ENCODE data around the gene PHAF1. TPM values are rescaled to one million over a fixed set of nuclear protein-coding genes. Genes with fewer than 3 reads are reported as not detected.

The PHAF1 gene
- total RNA-seq, 1 donor: 16.0 TPM

DNA sequence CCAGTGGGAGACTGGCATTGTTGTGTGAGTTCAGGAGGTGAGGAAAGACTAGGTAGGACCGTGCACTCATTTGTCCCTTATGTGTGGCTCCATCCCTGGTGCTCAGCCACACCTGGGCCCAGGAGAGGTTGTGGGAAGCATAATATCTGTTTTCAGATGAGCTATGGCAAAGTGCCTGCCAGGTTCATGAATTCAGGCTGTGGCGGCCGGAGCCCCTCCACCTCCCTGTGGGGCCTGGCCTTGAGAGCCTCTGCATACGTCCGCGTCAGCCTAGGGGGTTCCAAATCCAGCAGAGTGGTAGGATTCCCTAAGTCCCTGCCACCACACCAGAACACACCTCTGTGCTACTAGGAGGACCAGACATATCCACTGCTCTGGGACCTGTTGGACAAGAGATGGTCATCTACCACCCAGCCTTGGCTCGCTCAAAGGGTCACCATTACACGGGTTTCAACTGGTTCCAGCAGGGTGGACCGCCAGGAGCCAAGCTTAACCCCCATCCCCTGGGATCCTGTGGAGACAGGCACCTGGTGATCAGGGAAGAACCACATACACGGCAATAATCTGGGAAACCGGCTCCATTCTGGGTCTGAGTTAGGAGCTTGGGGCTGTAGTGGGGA, 39.0 kb downstream of the PHAF1 start:
- TF ChIP-seq, protein P1, sequence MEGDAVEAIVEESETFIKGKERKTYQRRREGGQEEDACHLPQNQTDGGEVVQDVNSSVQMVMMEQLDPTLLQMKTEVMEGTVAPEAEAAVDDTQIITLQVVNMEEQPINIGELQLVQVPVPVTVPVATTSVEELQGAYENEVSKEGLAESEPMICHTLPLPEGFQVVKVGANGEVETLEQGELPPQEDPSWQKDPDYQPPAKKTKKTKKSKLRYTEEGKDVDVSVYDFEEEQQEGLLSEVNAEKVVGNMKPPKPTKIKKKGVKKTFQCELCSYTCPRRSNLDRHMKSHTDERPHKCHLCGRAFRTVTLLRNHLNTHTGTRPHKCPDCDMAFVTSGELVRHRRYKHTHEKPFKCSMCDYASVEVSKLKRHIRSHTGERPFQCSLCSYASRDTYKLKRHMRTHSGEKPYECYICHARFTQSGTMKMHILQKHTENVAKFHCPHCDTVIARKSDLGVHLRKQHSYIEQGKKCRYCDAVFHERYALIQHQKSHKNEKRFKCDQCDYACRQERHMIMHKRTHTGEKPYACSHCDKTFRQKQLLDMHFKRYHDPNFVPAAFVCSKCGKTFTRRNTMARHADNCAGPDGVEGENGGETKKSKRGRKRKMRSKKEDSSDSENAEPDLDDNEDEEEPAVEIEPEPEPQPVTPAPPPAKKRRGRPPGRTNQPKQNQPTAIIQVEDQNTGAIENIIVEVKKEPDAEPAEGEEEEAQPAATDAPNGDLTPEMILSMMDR (IDR thresholded peaks at IDR 0.05; ENCODE audit: insufficient read depth, low read depth, low read length): no peak
- H3K4me3 ChIP-seq (ENCODE audit: low read depth, low read length): no peak overlapping the region
- no peak for DNase-seq (ENCODE audit: low read depth)

DNA sequence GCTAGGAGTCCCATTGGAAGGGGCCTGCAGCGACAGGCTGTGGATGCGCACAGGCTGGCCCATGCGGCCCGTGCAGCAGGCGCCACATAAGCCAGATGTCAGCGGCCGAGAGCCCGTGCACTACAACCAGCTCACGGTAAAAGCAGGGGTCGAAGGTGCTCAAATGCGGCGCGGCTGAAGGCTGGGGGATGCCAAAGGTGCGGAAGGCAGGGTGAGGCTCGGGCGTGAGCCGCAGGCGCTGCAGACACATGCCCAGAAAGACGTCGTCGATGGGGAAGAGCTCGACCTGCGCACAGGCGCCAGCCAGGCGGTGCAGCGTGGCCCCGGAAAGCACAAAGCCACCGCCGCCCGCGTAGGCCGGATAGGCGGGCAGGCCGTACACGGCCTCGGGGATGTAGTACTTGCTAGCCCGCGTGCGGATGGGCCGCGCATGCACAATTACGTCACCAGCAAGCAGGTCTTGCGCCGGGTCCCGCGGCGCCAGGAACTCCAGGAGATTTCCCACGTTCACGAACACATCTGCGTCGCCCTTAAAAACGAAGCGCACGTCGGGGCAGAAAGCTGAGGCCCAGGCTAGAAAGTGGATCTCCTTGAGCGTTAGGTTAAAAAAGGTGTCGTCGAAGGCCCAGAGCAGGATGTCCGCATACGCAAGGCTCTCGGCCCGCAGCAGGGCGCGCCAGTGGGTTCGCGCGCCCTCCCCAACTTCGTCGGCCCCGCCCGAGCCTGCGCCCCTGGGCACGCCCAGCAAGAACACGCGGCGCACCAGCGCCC, 39.7 kb downstream of the PHAF1 start:
- H3K4me3 ChIP-seq (ENCODE audit: low read depth, low read length): no peak overlapping the region
- TF ChIP-seq, protein P1 (IDR thresholded peaks at IDR 0.05; ENCODE audit: insufficient read depth, low read depth, low read length): no peak
- DNase-seq (ENCODE audit: low read depth): no peak

DNA sequence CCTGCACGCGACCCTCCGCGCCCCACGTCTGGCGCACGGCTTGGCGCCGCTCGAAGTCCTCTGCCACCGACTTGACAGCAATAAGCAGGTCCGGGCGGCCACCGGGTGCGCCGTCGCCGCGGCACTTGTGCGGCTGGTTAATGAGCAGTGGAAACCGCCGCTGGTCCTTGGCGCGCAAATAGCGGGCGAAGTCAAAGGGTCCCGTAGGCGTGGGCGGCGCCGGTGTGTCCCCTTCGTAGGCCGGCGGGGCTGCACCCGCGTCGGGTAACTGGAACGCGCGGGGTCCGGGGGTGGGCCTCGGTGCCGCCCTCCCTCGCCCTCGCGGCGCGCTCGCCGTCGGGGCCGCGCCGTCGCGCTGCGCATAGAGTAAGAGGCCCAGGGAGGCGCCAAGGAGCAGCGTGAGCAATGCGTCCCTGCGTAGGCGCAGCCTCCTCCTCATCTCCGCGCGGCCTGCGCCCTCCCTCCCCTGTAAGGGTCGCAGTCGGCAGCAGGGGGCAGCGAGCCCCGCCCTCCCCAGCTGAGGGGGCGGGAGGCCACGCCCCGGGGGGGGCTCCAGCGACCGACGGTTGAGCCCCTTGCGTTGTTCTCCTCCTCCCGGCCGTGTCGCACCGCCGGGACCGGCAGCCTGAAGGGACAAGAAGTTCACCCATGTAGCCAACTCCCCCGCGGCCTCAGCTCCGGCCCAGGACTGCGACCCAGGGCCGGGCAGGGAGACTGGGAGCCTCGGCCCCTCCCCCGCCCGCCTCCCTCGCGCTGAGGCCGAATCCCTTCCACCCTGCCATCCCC, 40.5 kb downstream of the PHAF1 start:
- TF ChIP-seq, protein P1 (IDR thresholded peaks at IDR 0.05; ENCODE audit: insufficient read depth, low read depth, low read length): peak; percentile 12
- peak; percentile 76 for DNase-seq (ENCODE audit: low read depth)
- H3K4me3 ChIP-seq (ENCODE audit: low read depth, low read length): peak overlapping the region; percentile 79

DNA sequence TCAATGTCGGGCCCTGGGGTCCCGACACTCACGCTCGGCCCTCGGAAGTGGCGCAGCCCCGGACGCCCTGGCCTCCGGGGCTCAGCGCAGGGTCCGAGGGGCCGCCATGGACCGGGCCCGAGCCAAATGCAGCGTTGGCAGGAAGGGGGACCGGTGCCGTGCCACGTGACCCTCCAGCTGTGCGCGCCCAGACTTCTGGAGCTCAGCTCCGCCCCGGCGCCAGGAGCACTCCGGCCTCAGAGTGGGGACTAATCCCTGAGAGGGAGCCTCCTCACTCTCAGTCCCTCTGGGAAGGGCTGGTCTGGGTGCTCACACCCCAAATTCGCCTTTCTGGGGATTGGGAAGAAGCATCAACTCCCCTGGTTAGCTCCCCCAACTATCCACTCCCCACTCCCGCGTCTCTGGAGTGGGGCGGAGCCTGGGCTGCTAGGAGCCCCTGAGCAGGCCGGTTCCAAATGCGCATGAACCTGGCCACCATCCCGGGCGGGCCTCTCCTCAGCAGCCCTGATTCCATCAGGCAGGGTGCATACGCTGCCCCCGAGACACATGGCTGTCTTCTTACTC, 41.2 kb downstream of the PHAF1 start, which contains the start of gene B3GNT9:
B3GNT9 (minus strand) TSS at position 166 of the 564 bp plus-strand sequence. CDS start 513 bp downstream, outside the sequence.
- DNase-seq (ENCODE audit: low read depth): peak; percentile 82
- TF ChIP-seq, protein P1 (IDR thresholded peaks at IDR 0.05; ENCODE audit: insufficient read depth, low read depth, low read length): no peak
- H3K4me3 ChIP-seq (ENCODE audit: low read depth, low read length): peak within 1 kb of the TSS; percentile 79

DNA sequence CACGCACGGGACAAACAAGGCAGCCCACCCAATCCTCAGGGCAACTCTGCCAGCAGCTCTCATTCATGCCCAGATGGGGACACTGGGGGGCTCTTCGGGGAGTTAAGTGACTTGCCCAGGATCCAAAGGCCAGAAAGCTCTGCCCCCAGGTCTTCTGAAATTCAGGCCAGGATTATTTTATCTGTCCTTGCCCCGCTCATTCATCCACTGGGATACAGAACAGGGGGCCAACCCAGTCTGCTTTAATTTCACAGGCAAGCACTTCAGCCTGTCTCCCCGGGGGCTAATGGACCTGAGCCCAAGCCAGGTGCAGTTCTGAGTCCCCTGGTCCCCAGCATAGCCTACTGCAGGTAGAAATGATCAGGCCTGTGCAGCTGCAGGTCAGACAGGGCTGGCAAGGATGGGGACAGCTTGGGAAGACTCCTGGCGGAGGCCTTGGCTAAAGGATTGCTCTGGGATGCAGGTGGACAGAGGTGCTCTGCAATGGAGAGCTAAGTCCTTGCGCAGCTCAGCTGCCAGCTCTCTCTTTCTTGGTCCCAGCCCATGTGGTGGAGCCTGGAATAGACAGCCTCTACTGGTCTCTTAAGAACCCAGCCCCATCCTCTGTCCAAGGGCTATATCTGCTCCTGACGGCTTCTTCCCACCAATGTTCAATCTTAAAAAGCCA, 41.8 kb downstream of the PHAF1 start:
- H3K4me3 ChIP-seq (ENCODE audit: low read depth, low read length): no peak overlapping the region
- DNase-seq (ENCODE audit: low read depth): no peak
- TF ChIP-seq, protein P1 (IDR thresholded peaks at IDR 0.05; ENCODE audit: insufficient read depth, low read depth, low read length): no peak
